Measurements from ENCODE around the gene TMEM17.

The TMEM17 gene

GRCh38 chr2:62506421-62506750 is 391 bp upstream of the TMEM17 start:
- FAIRE-seq: no peak

GRCh38 chr2:62505109-62505749 is 766 bp downstream of the TMEM17 start:
- FAIRE-seq: no peak

GRCh38 chr2:62504657-62505056 is 1.3 kb downstream of the TMEM17 start:
- FAIRE-seq: no peak

- no peak for FAIRE-seq
Observed at GRCh38 chr2:62501794-62502500, 4.0 kb downstream of the TMEM17 start.

GRCh38 chr2:62501069-62501468 is 4.9 kb downstream of the TMEM17 start:
- no peak for FAIRE-seq

GRCh38 chr2:62499430-62500060 is 6.5 kb downstream of the TMEM17 start:
- no peak for FAIRE-seq

- no peak for FAIRE-seq
Observed at GRCh38 chr2:62498739-62499138, 7.3 kb downstream of the TMEM17 start.

GRCh38 chr2:62495761-62496160 is 10.2 kb downstream of the TMEM17 start:
- no peak for FAIRE-seq

GRCh38 chr2:62492048-62492447 is 13.9 kb downstream of the TMEM17 start:
- no peak for FAIRE-seq

- no peak for FAIRE-seq
Observed at GRCh38 chr2:62489702-62490101, 16.3 kb downstream of the TMEM17 start.

- no peak for FAIRE-seq
Observed at GRCh38 chr2:62489162-62489561, 16.8 kb downstream of the TMEM17 start.

GRCh38 chr2:62486439-62486765 is 19.6 kb downstream of the TMEM17 start:
- no peak for FAIRE-seq

GRCh38 chr2:62485761-62486438 is 20.1 kb downstream of the TMEM17 start:
- FAIRE-seq: no peak

GRCh38 chr2:62482558-62483352 is 23.2 kb downstream of the TMEM17 start:
- FAIRE-seq: no peak

GRCh38 chr2:62479917-62480316 is 26.1 kb downstream of the TMEM17 start:
- no peak for FAIRE-seq

- no peak for FAIRE-seq
Observed at GRCh38 chr2:62478093-62478580, 27.9 kb downstream of the TMEM17 start.

- FAIRE-seq: no peak
Observed at GRCh38 chr2:62477573-62477972, 28.4 kb downstream of the TMEM17 start.

- FAIRE-seq: no peak
Observed at GRCh38 chr2:62475172-62476011, 30.6 kb downstream of the TMEM17 start.

GRCh38 chr2:62474176-62474575 is 31.8 kb downstream of the TMEM17 start:
- FAIRE-seq: no peak

GRCh38 chr2:62473246-62473827 is 32.7 kb downstream of the TMEM17 start:
- FAIRE-seq: no peak

GRCh38 chr2:62472312-62472711 is 33.7 kb downstream of the TMEM17 start:
- FAIRE-seq: no peak
